HEK293 (cell line): ENCODE results near the gene RRBP1.

Experiments used
- CTCF ChIA-PET: fragments of 350-600 bp; formaldehyde crosslinking; extraction: SDS; loops from one replicate; lab custom pipeline; 2021; ENCODE audit warnings: antibody characterized with exemption; lab: Yijun Ruan, JAX
- POLR2A ChIA-PET: fragments of 300-600 bp; formaldehyde crosslinking; extraction: SDS; loops from one replicate; lab custom pipeline; 2020; ENCODE audit warnings: antibody characterized with exemption, inconsistent platforms; lab: Yijun Ruan, JAX
- H3K27ac ChIP-seq: fragments of 200-500 bp; sonication (Bioruptor generic); 2 replicates; pipeline ENCODE4 v1.5.1; 2014; ENCODE audit warnings: low read depth, low read length, control low read depth, inconsistent platforms; ENCODE audit errors: extremely low read depth
- H3K36me3 ChIP-seq, 2 experiments: fragments of 200-500 bp in 1 of 2; sonication (Bioruptor generic) in 1 of 2; 1 replicate in 1 of 2; 2 replicates in 1 of 2; pipeline ENCODE4 v1.5.1; 2014 to 2017; ENCODE audit warnings: inconsistent platforms in 2 of 2, low read length in 2 of 2; ENCODE audit not compliant: control insufficient read depth in 2 of 2, insufficient read depth in 1 of 2
- H3K4me1 ChIP-seq: fragments of 200-500 bp; sonication (Bioruptor generic); 2 replicates; pipeline ENCODE4 v1.5.1; 2014; ENCODE audit warnings: mild to moderate bottlenecking, low read length, inconsistent platforms; ENCODE audit not compliant: control insufficient read depth, insufficient read depth
- H3K4me3 ChIP-seq: 2 replicates; pipeline ENCODE4 v1.5.1; 2011; ENCODE audit warnings: low read depth, mild to moderate bottlenecking, control low read depth, low read length, moderate library complexity
- H3K9me3 ChIP-seq: fragments of 200-500 bp; sonication (Bioruptor generic); 2 replicates; pipeline ENCODE4 v1.5.1; 2014; ENCODE audit warnings: low read depth, low read length, inconsistent platforms; ENCODE audit not compliant: control insufficient read depth, insufficient read depth
- GLIS2 ChIP-seq: fragments of 450-650 bp; formaldehyde crosslinking; IDR thresholded peaks from 2 replicates; pipeline ENCODE4 v1.5.1; 2016; ENCODE audit warnings: missing biosample characterization, missing genetic modification characterization
- KLF10 ChIP-seq: fragments of 450-650 bp; IDR thresholded peaks from 2 replicates; pipeline ENCODE4 v1.5.1; 2018; ENCODE audit warnings: missing biosample characterization, mild to moderate bottlenecking, missing genetic modification characterization
- PRDM1 ChIP-seq: fragments of 450-650 bp; formaldehyde crosslinking; IDR thresholded peaks from 2 replicates; pipeline ENCODE4; 2016; ENCODE audit warnings: missing biosample characterization, missing genetic modification characterization
- TRIM28 ChIP-seq: IDR thresholded peaks from 2 replicates; pipeline ENCODE4 v1.6.1; 2011; ENCODE audit warnings: low read length, control low read depth, borderline replicate concordance
- ZFP37 ChIP-seq: fragments of 450-650 bp; formaldehyde crosslinking; IDR thresholded peaks from 2 replicates; pipeline ENCODE4 v1.5.1; 2016; ENCODE audit warnings: missing biosample characterization, missing genetic modification characterization
- ZFP69B ChIP-seq: fragments of 450-650 bp; formaldehyde crosslinking; IDR thresholded peaks from 2 replicates; pipeline ENCODE4 v1.5.1; 2016; ENCODE audit warnings: missing biosample characterization, missing genetic modification characterization
- ZNF223 ChIP-seq: fragments of 450-650 bp; formaldehyde crosslinking; IDR thresholded peaks from 2 replicates; pipeline ENCODE4 v1.5.1; 2016; ENCODE audit warnings: missing biosample characterization, missing genetic modification characterization
- ZNF324 ChIP-seq: fragments of 450-650 bp; formaldehyde crosslinking; IDR thresholded peaks from 2 replicates; pipeline ENCODE4 v1.5.1; 2016; ENCODE audit warnings: missing biosample characterization, missing genetic modification characterization
- ZNF335 ChIP-seq: fragments of 450-650 bp; formaldehyde crosslinking; conservative IDR thresholded peaks from 2 replicates; pipeline ENCODE4 v1.5.1; 2016; ENCODE audit warnings: missing biosample characterization, missing genetic modification characterization
- ZNF639 ChIP-seq: fragments of 450-650 bp; formaldehyde crosslinking; IDR thresholded peaks from 2 replicates; pipeline ENCODE4 v1.5.1; 2016; ENCODE audit warnings: missing biosample characterization, missing genetic modification characterization
- ZNF645 ChIP-seq: fragments of 450-650 bp; formaldehyde crosslinking; IDR thresholded peaks from 2 replicates; pipeline ENCODE4; 2016; ENCODE audit warnings: missing biosample characterization, missing genetic modification characterization
- ZNF707 ChIP-seq: fragments of 450-650 bp; formaldehyde crosslinking; IDR thresholded peaks from 2 replicates; pipeline ENCODE4 v1.5.1; 2016; ENCODE audit warnings: missing biosample characterization, missing genetic modification characterization
- ZNF830 ChIP-seq: fragments of 450-650 bp; IDR thresholded peaks from 2 replicates; pipeline ENCODE4 v1.5.0; 2018; ENCODE audit warnings: missing biosample characterization, missing genetic modification characterization, low read depth, mild to moderate bottlenecking, moderate library complexity
- ZNF843 ChIP-seq: fragments of 450-650 bp; formaldehyde crosslinking; IDR thresholded peaks from 2 replicates; pipeline ENCODE4 v1.5.1; 2016; ENCODE audit warnings: missing biosample characterization, missing genetic modification characterization
- ZSCAN16 ChIP-seq: fragments of 450-650 bp; formaldehyde crosslinking; IDR thresholded peaks from 2 replicates; pipeline ENCODE4 v1.5.1; 2016; ENCODE audit warnings: missing biosample characterization, missing genetic modification characterization
- TF ChIP-seq, protein P1 (sequence below): fragments of 450-650 bp; formaldehyde crosslinking; IDR thresholded peaks from 2 replicates; pipeline ENCODE4 v1.5.1; 2016; ENCODE audit warnings: missing biosample characterization, missing genetic modification characterization
- TF ChIP-seq, protein P2 (sequence below): fragments of 450-650 bp; formaldehyde crosslinking; IDR thresholded peaks from 2 replicates; pipeline ENCODE4 v1.5.1; 2016; ENCODE audit warnings: missing biosample characterization, missing genetic modification characterization, low read depth
- TF ChIP-seq, protein P3 (sequence below): fragments of 450-650 bp; formaldehyde crosslinking; conservative IDR thresholded peaks from 2 replicates; pipeline ENCODE4 v1.5.1; 2016; ENCODE audit warnings: low read depth, missing biosample characterization, missing genetic modification characterization
- TF ChIP-seq, protein P4 (sequence below): fragments of 450-650 bp; formaldehyde crosslinking; IDR thresholded peaks from 2 replicates; pipeline ENCODE4 v1.5.1; 2017; ENCODE audit warnings: missing biosample characterization, missing genetic modification characterization

RRBP1 gene

DNA sequence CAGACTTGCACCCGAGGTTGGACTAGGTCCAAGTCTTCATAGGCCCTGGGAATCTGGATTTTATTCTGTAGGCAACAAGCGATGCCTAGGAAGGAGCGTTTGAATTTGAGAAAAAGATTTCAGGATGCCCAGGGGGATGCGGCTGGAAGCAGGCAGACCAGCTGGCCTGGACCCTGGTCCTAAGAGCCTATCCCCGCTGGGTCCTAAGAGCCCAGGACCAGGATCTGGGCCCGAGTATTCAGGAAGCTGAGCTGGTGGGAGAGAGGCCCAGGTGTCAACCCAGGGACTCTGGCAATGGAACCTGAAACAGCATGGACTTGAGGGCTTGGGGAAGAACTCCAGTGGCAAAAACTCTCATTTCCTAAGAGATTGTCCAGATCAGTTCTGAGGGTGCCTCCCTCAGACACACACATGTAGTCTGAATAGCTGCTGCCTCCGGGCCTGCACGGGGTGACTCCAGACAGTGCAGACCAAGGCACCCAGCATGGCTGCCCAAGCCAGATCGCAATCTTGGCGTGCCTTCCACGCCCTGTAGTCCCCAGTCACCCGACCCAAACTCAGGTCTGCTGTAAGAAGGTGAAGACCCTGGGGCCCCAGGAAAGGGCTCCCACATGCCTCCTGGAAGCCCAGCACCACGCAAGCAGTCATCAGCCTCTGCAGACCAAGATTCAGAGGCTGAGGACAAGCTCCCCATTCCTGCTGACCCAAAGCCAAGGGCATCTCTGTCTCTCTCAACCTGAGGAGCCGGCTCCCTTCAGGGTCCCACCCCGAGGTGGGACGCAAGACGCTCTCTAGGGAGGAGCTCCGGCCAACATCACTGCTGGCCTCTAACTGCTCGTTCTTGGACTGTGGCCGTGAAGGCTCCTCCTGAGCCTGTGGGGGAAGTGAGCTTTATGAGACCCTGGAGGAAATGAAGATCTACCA, 34.4 kb downstream of the RRBP1 start:
- Histone ChIP-seq H3K36me3 (peaks cover 0 to 15% of the 10 kb centered on the region in 2 experiments; a peak in 1 of 3 replicates), H3K27ac (no peak overlapping the region), H3K4me3 (no peak overlapping the region), H3K9me3 (no peaks in the 10 kb centered on the region), H3K4me1 (peaks cover 8% of the 10 kb centered on the region; the same call in 1 of the 2 replicates)
- ChIA-PET CTCF (interaction anchor here (0.7 to 1.8 kb wide), 5 partner anchors 10 to 291 kb away, joined by 3 to 5 read pairs (median 4); partner anchors contain the start of gene RRBP1), POLR2A (interaction anchor here (1.2 kb wide), 1 partner anchor 35 kb away, joined by 3 read pairs; the partner anchor contains the start of gene RRBP1)
- no peak for TF ChIP-seq ZNF843
- TF ChIP-seq, protein P1, sequence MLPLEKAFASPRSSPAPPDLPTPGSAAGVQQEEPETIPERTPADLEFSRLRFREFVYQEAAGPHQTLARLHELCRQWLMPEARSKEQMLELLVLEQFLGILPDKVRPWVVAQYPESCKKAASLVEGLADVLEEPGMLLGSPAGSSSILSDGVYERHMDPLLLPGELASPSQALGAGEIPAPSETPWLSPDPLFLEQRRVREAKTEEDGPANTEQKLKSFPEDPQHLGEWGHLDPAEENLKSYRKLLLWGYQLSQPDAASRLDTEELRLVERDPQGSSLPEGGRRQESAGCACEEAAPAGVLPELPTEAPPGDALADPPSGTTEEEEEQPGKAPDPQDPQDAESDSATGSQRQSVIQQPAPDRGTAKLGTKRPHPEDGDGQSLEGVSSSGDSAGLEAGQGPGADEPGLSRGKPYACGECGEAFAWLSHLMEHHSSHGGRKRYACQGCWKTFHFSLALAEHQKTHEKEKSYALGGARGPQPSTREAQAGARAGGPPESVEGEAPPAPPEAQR (tag by site-specific recombination): no peak
- TF ChIP-seq, protein P2, sequence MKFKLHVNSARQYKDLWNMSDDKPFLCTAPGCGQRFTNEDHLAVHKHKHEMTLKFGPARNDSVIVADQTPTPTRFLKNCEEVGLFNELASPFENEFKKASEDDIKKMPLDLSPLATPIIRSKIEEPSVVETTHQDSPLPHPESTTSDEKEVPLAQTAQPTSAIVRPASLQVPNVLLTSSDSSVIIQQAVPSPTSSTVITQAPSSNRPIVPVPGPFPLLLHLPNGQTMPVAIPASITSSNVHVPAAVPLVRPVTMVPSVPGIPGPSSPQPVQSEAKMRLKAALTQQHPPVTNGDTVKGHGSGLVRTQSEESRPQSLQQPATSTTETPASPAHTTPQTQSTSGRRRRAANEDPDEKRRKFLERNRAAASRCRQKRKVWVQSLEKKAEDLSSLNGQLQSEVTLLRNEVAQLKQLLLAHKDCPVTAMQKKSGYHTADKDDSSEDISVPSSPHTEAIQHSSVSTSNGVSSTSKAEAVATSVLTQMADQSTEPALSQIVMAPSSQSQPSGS: no peak
- TF ChIP-seq TRIM28: no peak
- TF ChIP-seq ZSCAN16 (tag by site-specific recombination): no peak
- TF ChIP-seq KLF10 (tag by site-specific recombination): no peak
- TF ChIP-seq ZNF223 (tag by site-specific recombination): no peak
- TF ChIP-seq GLIS2 (tag by site-specific recombination): no peak
- no peak for TF ChIP-seq ZNF645
- TF ChIP-seq, protein P3, sequence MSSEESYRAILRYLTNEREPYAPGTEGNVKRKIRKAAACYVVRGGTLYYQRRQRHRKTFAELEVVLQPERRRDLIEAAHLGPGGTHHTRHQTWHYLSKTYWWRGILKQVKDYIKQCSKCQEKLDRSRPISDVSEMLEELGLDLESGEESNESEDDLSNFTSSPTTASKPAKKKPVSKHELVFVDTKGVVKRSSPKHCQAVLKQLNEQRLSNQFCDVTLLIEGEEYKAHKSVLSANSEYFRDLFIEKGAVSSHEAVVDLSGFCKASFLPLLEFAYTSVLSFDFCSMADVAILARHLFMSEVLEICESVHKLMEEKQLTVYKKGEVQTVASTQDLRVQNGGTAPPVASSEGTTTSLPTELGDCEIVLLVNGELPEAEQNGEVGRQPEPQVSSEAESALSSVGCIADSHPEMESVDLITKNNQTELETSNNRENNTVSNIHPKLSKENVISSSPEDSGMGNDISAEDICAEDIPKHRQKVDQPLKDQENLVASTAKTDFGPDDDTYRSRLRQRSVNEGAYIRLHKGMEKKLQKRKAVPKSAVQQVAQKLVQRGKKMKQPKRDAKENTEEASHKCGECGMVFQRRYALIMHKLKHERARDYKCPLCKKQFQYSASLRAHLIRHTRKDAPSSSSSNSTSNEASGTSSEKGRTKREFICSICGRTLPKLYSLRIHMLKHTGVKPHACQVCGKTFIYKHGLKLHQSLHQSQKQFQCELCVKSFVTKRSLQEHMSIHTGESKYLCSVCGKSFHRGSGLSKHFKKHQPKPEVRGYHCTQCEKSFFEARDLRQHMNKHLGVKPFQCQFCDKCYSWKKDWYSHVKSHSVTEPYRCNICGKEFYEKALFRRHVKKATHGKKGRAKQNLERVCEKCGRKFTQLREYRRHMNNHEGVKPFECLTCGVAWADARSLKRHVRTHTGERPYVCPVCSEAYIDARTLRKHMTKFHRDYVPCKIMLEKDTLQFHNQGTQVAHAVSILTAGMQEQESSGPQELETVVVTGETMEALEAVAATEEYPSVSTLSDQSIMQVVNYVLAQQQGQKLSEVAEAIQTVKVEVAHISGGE (tag by site-specific recombination): no peak
- no peak for TF ChIP-seq PRDM1 (tag by site-specific recombination)
- TF ChIP-seq ZNF639 (tag by site-specific recombination): no peak
- no peak for TF ChIP-seq ZFP69B (tag by site-specific recombination)
- no peak for TF ChIP-seq ZNF707 (tag by site-specific recombination)
- TF ChIP-seq, protein P4, sequence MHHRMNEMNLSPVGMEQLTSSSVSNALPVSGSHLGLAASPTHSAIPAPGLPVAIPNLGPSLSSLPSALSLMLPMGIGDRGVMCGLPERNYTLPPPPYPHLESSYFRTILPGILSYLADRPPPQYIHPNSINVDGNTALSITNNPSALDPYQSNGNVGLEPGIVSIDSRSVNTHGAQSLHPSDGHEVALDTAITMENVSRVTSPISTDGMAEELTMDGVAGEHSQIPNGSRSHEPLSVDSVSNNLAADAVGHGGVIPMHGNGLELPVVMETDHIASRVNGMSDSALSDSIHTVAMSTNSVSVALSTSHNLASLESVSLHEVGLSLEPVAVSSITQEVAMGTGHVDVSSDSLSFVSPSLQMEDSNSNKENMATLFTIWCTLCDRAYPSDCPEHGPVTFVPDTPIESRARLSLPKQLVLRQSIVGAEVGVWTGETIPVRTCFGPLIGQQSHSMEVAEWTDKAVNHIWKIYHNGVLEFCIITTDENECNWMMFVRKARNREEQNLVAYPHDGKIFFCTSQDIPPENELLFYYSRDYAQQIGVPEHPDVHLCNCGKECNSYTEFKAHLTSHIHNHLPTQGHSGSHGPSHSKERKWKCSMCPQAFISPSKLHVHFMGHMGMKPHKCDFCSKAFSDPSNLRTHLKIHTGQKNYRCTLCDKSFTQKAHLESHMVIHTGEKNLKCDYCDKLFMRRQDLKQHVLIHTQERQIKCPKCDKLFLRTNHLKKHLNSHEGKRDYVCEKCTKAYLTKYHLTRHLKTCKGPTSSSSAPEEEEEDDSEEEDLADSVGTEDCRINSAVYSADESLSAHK (tag by site-specific recombination): no peak
- TF ChIP-seq ZNF324 (tag by site-specific recombination): no peak
- no peak for TF ChIP-seq ZNF335 (tag by site-specific recombination)
- no peak for TF ChIP-seq ZFP37 (tag by site-specific recombination)
- no peak for TF ChIP-seq ZNF830
